Heart left ventricle (tissue), 13 donors: ENCODE data around the gene PYGM.
"Not testable (repeated sequence)": the region's sequence is repeated elsewhere in the genome, so short reads cannot be mapped to it uniquely, and the experiment has no call there.

ENCODE experiments used
- CTCF ChIP-seq, 12 donors: fragments of 200-600 bp; sonication (generic) in 4 of 12; IDR thresholded peaks; one replicate each; pipeline versions ENCODE4 v1.5.0 to v1.8.0; 2018 to 2022; ENCODE audit warnings: antibody characterized with exemption in 12 of 12, mild to moderate bottlenecking in 5 of 12
- POLR2A ChIP-seq, 2 donors: fragments of 450-650 bp; IDR thresholded peaks; one replicate each; pipeline ENCODE4 v1.6.1; 2017; ENCODE audit warnings: antibody characterized with exemption in 2 of 2, mild to moderate bottlenecking in 2 of 2, moderate library complexity in 2 of 2
- donor health status: ischemic (EF 13 %, LVEDD 7.1; RV severe dilation, severe dysfunction).
- donor health status: DM: no; HTN: yes; CAD: no.
- donor health status: DM: no; HTN: no; CAD: no.
- donor health status: ischemic (EF 25% LVEDD 6.9; RV normal size, moderate dysfunction).
- donor health status: ischemic (EF 25% LVEDD 5.7; RV mildly dilated, moderate dysfunction).
- donor health status: ischemic (EF 35%, LVEDD 5.7; RV mildly dilated, moderate dysfunction).
- donor health status: nonischemic (EF 11% LVEDD 7.7; RV severe dilation, severe dysfunction).
- donor health status: DM: yes; HTN: yes; CAD: no.
- donor health status: PGD.
- donor health status: ischemic (EF 29% LVEDD 5.4; RV normal size, mild dysfunction).
- donor health status: nonischemic (EF 23%, LVEDD 6.1; RV moderate dilation, normal function).

GRCh38 chr11:64701956-64702355, 57.8 kb downstream of the PYGM start:
- TF ChIP-seq CTCF, POLR2A (IDR thresholded peaks at IDR 0.05): not testable (repeated sequence)
